Mucosa of descending colon (tissue), 3 donors: ENCODE results near the gene ADRA1B. TPM values are rescaled to one million over a fixed set of nuclear protein-coding genes. Genes with fewer than 3 reads are reported as not detected.

ENCODE experiments used
- ATAC-seq: fragments of 200-7000 bp; cut with Tn5 transposase; one replicate; pipeline ENCODE4 v1.9.1; 2020; ENCODE audit warnings: mild to moderate bottlenecking, moderate library complexity
- DNase-seq, 3 donors: peaks; one replicate each; pipeline ENCODE4 v3.0.0-alpha.2; 2020
- H3K36me3 ChIP-seq: fragments of 200-600 bp; one replicate; pipeline ENCODE4 v1.8.0; 2021; ENCODE audit warnings: low read depth, mild to moderate bottlenecking
- H3K4me1 ChIP-seq: fragments of 200-600 bp; one replicate; pipeline ENCODE4 v1.8.0; 2021; ENCODE audit warnings: low read depth, mild to moderate bottlenecking
- H3K4me3 ChIP-seq: fragments of 200-600 bp; one replicate; pipeline ENCODE4 v1.8.0; 2021; ENCODE audit warnings: mild to moderate bottlenecking
- H3K9me3 ChIP-seq: fragments of 200-600 bp; one replicate; pipeline ENCODE4 v1.8.0; 2021; ENCODE audit warnings: mild to moderate bottlenecking
- intact Hi-C, 2 donors: fragments of 100-400 bp; cut with DNase I in 1 of 2; cut with micrococcal nuclease in 1 of 2; formaldehyde crosslinking; loops; one replicate each; pipeline versions ENCODE4 v1.11.0 to v1.11.1; 2022; cut with DNase I, micrococcal nuclease
- long read RNA-seq, 2 donors: library from polyadenylated mRNA; unstranded; transcript quantifications; one replicate each; pipeline ENCODE4 v2.0.0, GENCODE V29; 2019 to 2021
- total RNA-seq, 3 donors: library from RNA; stranded (reverse); fragmentation: NEBNext Ultra II Directional in 2 of 3; extraction: Animal tissue kit (Norgen Biotek cat#: 25700) in 2 of 3; gene quantifications; one replicate each; pipeline versions ENCODE4 v1.2.1 to v1.2.4, GENCODE V29; 2021 to 2023
- TF ChIP-seq, protein P1 (sequence below): fragments of 200-600 bp; IDR thresholded peaks from one replicate; pipeline ENCODE4 v1.8.0; 2022; ENCODE audit warnings: antibody characterized with exemption, mild to moderate bottlenecking
- donor health status: DM: no; HTN: no; CAD: no; lungs with moderate emphysema.
- donor health status: DM: no; HTN: no; CAD: no.
- donor health status: DM: no; HTN: yes; CAD: no.

ADRA1B gene
- under 1 TPM; 0.51 to 0.89 (median 0.69) TPM for total RNA-seq
- long read RNA-seq, donor 1, partial matches to known transcripts = 0 of 4 reads
- long read RNA-seq, donor 1, other reads (novel, unspliced or antisense) = 3 of 4 reads
- long read RNA-seq, donor 2 = 0 reads

- no peak within 1 kb of the TSS for H3K4me3 ChIP-seq
- intact Hi-C loops = no loop called here
- H3K9me3 ChIP-seq = no peaks in the 10 kb centered on the region
- TF ChIP-seq, protein P1, sequence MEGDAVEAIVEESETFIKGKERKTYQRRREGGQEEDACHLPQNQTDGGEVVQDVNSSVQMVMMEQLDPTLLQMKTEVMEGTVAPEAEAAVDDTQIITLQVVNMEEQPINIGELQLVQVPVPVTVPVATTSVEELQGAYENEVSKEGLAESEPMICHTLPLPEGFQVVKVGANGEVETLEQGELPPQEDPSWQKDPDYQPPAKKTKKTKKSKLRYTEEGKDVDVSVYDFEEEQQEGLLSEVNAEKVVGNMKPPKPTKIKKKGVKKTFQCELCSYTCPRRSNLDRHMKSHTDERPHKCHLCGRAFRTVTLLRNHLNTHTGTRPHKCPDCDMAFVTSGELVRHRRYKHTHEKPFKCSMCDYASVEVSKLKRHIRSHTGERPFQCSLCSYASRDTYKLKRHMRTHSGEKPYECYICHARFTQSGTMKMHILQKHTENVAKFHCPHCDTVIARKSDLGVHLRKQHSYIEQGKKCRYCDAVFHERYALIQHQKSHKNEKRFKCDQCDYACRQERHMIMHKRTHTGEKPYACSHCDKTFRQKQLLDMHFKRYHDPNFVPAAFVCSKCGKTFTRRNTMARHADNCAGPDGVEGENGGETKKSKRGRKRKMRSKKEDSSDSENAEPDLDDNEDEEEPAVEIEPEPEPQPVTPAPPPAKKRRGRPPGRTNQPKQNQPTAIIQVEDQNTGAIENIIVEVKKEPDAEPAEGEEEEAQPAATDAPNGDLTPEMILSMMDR = peak; percentile 48
- H3K4me1 ChIP-seq = peaks cover 7% of the 10 kb centered on the region
- peak; percentile 70 to 84 (median 71) for DNase-seq
- peak; percentile 89 for ATAC-seq
- no peaks in the 10 kb centered on the region for H3K36me3 ChIP-seq
Observed at GRCh38 chr5:159915904-159916840, at the start of gene ADRA1B. Gene ADRA1B (plus strand): TSS chr5:159916482. CDS start chr5:159916906, 424 bp downstream.

- no peaks in the 10 kb centered on the region for H3K36me3 ChIP-seq
Observed at GRCh38 chr5:159873680-159874079, 42.6 kb upstream of the ADRA1B start.

DNA sequence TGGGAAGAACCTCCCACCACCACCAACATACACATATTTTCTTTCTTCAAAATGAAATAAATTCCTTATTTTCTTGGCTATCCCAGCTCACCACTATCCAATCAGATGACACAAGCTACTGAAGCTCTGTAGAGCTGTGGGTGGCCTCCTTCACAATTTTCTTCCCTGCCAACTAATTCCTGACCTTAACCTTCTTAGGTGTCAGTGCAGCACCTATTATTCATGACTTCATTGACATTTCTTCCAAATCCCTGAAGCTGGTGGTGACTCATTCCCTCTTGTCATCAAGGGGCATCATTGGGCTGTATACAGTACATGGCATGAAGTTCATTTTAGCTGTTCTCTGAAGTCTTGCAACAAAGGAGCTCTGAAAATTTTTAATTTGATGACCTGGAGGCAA, 42.0 kb upstream of the ADRA1B start:
- DNase-seq (no peak), ATAC-seq (no peak)
- Histone ChIP-seq H3K9me3 (no peaks in the 10 kb centered on the region), H3K4me3 (no peak overlapping the region), H3K36me3 (no peaks in the 10 kb centered on the region), H3K4me1 (no peaks in the 10 kb centered on the region)
- TF ChIP-seq, protein P1 = no peak
- intact Hi-C loops = no loop called here

More at GRCh38 chr5:159873680-159874079, 42.6 kb upstream of the ADRA1B start:
- DNase-seq (no peak), ATAC-seq (no peak)
- H3K9me3 ChIP-seq = no peaks in the 10 kb centered on the region
- TF ChIP-seq, protein P1 = no peak
- intact Hi-C loops = no loop called here
- H3K4me1 ChIP-seq = no peaks in the 10 kb centered on the region
- H3K4me3 ChIP-seq = no peak overlapping the region

DNA sequence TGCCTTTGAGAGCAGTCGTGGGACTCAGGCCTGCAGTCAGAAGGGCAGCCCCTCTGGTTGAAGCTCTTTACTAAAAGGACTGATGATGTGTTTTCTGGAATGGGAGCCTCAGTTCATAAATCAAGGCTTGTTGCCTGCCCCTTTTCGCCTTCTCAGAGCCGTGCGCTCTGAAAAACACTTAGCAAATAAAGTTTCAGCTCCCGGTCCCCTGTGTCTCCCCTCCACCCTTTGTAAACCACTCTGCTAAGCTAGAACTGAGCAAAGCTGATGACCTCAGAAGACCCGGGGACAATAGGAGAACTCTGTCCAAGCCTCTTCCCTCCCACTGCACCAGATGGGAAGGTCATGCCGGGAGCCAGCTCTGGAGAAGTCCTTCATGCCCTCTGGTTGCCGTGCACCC, 39.3 kb upstream of the ADRA1B start:
- H3K4me1 ChIP-seq = no peaks in the 10 kb centered on the region
- TF ChIP-seq, protein P1 = no peak
- H3K4me3 ChIP-seq = no peak overlapping the region
- no peak for ATAC-seq
- H3K9me3 ChIP-seq = no peaks in the 10 kb centered on the region
- no peaks in the 10 kb centered on the region for H3K36me3 ChIP-seq
- DNase-seq = no peak
- intact Hi-C loops = no loop called here

- Histone ChIP-seq H3K36me3 (no peaks in the 10 kb centered on the region), H3K4me3 (no peak overlapping the region), H3K4me1 (no peaks in the 10 kb centered on the region), H3K9me3 (no peaks in the 10 kb centered on the region)
- intact Hi-C loops = no loop called here
- ATAC-seq (peak; percentile 46), DNase-seq (peak in 2 of 3 donors; percentile 36 to 40)
- TF ChIP-seq, protein P1 = no peak
Observed at GRCh38 chr5:159877894-159878448, 38.3 kb upstream of the ADRA1B start.
